ENCODE measurements around the gene KRTAP2-4.

GRCh38 chr17:41019415-41019814 lies 46.3 kb downstream of the KRTAP2-4 start:
- no peak for TF ChIP-seq POLR2A (IDR thresholded peaks at IDR 0.05; ENCODE audit: low read depth, low read length)
- no peak for TF ChIP-seq CTCF (IDR thresholded peaks at IDR 0.05; ENCODE audit: extremely low read depth in 1 of 2, insufficient read depth in 1 of 2, low read depth in 1 of 2, low read length in 2 of 2)
- no peak for TF ChIP-seq MYC (IDR thresholded peaks at IDR 0.05; ENCODE audit: low read depth, low read length)
